NCI-H510A treated with DMSO at 0.1 percent for 48 hours (cell line): ENCODE data around the gene PDE8A.

Experiments used
- DNase-seq: peaks from one replicate; lab custom pipeline; 2025; lab: John Stamatoyannopoulos, UW

Gene PDE8A

GRCh38 chr15:84981711-84982300, at the start of gene PDE8A:
TSS of gene PDE8A (plus strand) at chr15:84981856. CDS start at chr15:84982163, 307 bp downstream.
- DNase-seq, result no peak

GRCh38 chr15:84934942-84935729, 46.5 kb upstream of the PDE8A start:
- DNase-seq, result peak; percentile 11

GRCh38 chr15:84937144-84937543, 44.5 kb upstream of the PDE8A start:
- no peak for DNase-seq

GRCh38 chr15:84938726-84939125, 42.9 kb upstream of the PDE8A start:
- DNase-seq, result no peak

GRCh38 chr15:84940399-84940798, 41.3 kb upstream of the PDE8A start:
- no peak for DNase-seq

- DNase-seq, result no peak
Observed at GRCh38 chr15:84942456-84942855, 39.2 kb upstream of the PDE8A start.

- no peak for DNase-seq
Observed at GRCh38 chr15:84944311-84944710, 37.3 kb upstream of the PDE8A start.

GRCh38 chr15:84944861-84945260, 36.8 kb upstream of the PDE8A start:
- no peak for DNase-seq

GRCh38 chr15:84946772-84947489, 34.7 kb upstream of the PDE8A start:
- DNase-seq, result no peak

- no peak for DNase-seq
Observed at GRCh38 chr15:84947947-84948830, 33.5 kb upstream of the PDE8A start.

- DNase-seq, result no peak
Observed at GRCh38 chr15:84949043-84949442, 32.6 kb upstream of the PDE8A start.

- no peak for DNase-seq
Observed at GRCh38 chr15:84949845-84950569, 31.6 kb upstream of the PDE8A start.

GRCh38 chr15:84950570-84951111, 31.0 kb upstream of the PDE8A start:
- no peak for DNase-seq

- no peak for DNase-seq
Observed at GRCh38 chr15:84951736-84952135, 29.9 kb upstream of the PDE8A start.

- no peak for DNase-seq
Observed at GRCh38 chr15:84953136-84953535, 28.5 kb upstream of the PDE8A start.

GRCh38 chr15:84953726-84954125, 27.9 kb upstream of the PDE8A start:
- no peak for DNase-seq

- DNase-seq, result peak; percentile 15
Observed at GRCh38 chr15:84955089-84955848, 26.4 kb upstream of the PDE8A start.

- no peak for DNase-seq
Observed at GRCh38 chr15:84956199-84956598, 25.5 kb upstream of the PDE8A start.

GRCh38 chr15:84960391-84961113, 21.1 kb upstream of the PDE8A start:
- no peak for DNase-seq

GRCh38 chr15:84961114-84961452, 20.6 kb upstream of the PDE8A start:
- no peak for DNase-seq
